Endothelial cell of umbilical vein (primary cell): ENCODE measurements around the gene CCDC6.

Experiments used
- EZH2 ChIP-seq: IDR thresholded peaks from 2 replicates; pipeline ENCODE4 v1.6.1; 2012; ENCODE audit warnings: borderline replicate concordance, low read depth, mild to moderate bottlenecking, moderate library complexity, low read length, inconsistent platforms; ENCODE audit not compliant: severe bottlenecking
- POLR2A ChIP-seq: IDR thresholded peaks from 2 replicates; pipeline ENCODE4 v1.6.1; 2012; ENCODE audit warnings: low read depth, mild to moderate bottlenecking, control low read depth, low read length
- POLR2AphosphoS5 ChIP-seq: IDR thresholded peaks from 2 replicates; pipeline ENCODE4 v1.6.1; 2012; ENCODE audit warnings: low read depth, mild to moderate bottlenecking, control low read depth, low read length, moderate library complexity; ENCODE audit not compliant: insufficient read depth
- TF ChIP-seq, protein P1 (sequence below), 2 donors: IDR thresholded peaks; 1 replicate in 1 of 2; 2 replicates in 1 of 2; pipeline ENCODE4 v1.5.1; 2011; ENCODE audit warnings: low read length in 2 of 2, mild to moderate bottlenecking in 2 of 2, moderate library complexity in 2 of 2, control low read depth in 1 of 2, inconsistent platforms in 1 of 2, low read depth in 1 of 2; ENCODE audit not compliant: insufficient read depth in 1 of 2; ENCODE audit errors: extremely low read depth in 1 of 2

DNA sequence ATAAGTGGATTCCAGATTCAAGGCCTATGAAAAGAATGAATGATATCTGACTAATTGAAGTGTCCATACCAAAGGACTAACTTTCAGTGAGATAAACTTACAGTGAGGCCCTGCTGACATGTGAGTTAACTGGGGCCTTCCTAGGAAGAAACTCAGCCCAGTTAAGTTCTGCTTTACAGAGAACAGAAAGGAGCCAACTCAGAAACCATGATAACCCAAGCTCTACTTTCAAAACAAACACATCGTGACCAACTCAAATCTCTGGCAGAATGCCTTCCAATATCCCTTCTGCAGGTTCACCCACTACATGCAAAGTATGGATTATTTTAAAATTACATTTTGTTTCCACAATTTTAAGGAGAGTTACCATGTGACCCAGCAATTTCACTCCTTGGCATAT lies 77.3 kb downstream of the CCDC6 start:
- TF ChIP-seq, protein P1, sequence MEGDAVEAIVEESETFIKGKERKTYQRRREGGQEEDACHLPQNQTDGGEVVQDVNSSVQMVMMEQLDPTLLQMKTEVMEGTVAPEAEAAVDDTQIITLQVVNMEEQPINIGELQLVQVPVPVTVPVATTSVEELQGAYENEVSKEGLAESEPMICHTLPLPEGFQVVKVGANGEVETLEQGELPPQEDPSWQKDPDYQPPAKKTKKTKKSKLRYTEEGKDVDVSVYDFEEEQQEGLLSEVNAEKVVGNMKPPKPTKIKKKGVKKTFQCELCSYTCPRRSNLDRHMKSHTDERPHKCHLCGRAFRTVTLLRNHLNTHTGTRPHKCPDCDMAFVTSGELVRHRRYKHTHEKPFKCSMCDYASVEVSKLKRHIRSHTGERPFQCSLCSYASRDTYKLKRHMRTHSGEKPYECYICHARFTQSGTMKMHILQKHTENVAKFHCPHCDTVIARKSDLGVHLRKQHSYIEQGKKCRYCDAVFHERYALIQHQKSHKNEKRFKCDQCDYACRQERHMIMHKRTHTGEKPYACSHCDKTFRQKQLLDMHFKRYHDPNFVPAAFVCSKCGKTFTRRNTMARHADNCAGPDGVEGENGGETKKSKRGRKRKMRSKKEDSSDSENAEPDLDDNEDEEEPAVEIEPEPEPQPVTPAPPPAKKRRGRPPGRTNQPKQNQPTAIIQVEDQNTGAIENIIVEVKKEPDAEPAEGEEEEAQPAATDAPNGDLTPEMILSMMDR (IDR thresholded peaks at IDR 0.05; ENCODE audit: extremely low read depth in 1 of 2, insufficient read depth in 1 of 2, low read depth in 1 of 2, low read length in 2 of 2) = no peak
- TF ChIP-seq EZH2 = no peak
- TF ChIP-seq POLR2AphosphoS5 = no peak
- TF ChIP-seq POLR2A = no peak
